ENCODE data around the gene TBC1D22A.
"Not testable (repeated sequence)": the region's sequence is repeated elsewhere in the genome, so short reads cannot be mapped to it uniquely, and the experiment has no call there.

Gene TBC1D22A

GRCh38 chr22:47045691-47046410, 283.4 kb downstream of the TBC1D22A start:
- DNase-seq (ENCODE audit: low read depth, low spot score): no peak

GRCh38 chr22:47046411-47047065, 284.1 kb downstream of the TBC1D22A start:
- DNase-seq (ENCODE audit: low read depth, low spot score): no peak

GRCh38 chr22:47047321-47048122, 285.1 kb downstream of the TBC1D22A start:
- DNase-seq (ENCODE audit: low read depth, low spot score): no peak

- no peak for DNase-seq (ENCODE audit: low read depth, low spot score)
Observed at GRCh38 chr22:47048123-47049077, 285.9 kb downstream of the TBC1D22A start.

- DNase-seq (ENCODE audit: low read depth, low spot score): no peak
Observed at GRCh38 chr22:47049078-47049624, 286.7 kb downstream of the TBC1D22A start.

GRCh38 chr22:47049736-47050400, 287.4 kb downstream of the TBC1D22A start:
- DNase-seq (ENCODE audit: low read depth, low spot score): not testable (repeated sequence)

GRCh38 chr22:47050401-47051051, 288.1 kb downstream of the TBC1D22A start:
- DNase-seq (ENCODE audit: low read depth, low spot score): no peak

- no peak for DNase-seq (ENCODE audit: low read depth, low spot score)
Observed at GRCh38 chr22:47051441-47052071, 289.1 kb downstream of the TBC1D22A start.

GRCh38 chr22:47052236-47053012, 290.0 kb downstream of the TBC1D22A start:
- DNase-seq (ENCODE audit: low read depth, low spot score): no peak

GRCh38 chr22:47053013-47053725, 290.7 kb downstream of the TBC1D22A start:
- DNase-seq (ENCODE audit: low read depth, low spot score): no peak

GRCh38 chr22:47053726-47054141, 291.3 kb downstream of the TBC1D22A start:
- peak; percentile 79 for DNase-seq (ENCODE audit: low read depth, low spot score)

GRCh38 chr22:47054231-47055072, 292.0 kb downstream of the TBC1D22A start:
- no peak for DNase-seq (ENCODE audit: low read depth, low spot score)

GRCh38 chr22:47055073-47055355, 292.6 kb downstream of the TBC1D22A start:
- no peak for DNase-seq (ENCODE audit: low read depth, low spot score)

GRCh38 chr22:47055461-47055860, 293.0 kb downstream of the TBC1D22A start:
- no peak for DNase-seq (ENCODE audit: low read depth, low spot score)

GRCh38 chr22:47055921-47056320, 293.5 kb downstream of the TBC1D22A start:
- no peak for DNase-seq (ENCODE audit: low read depth, low spot score)

- DNase-seq (ENCODE audit: low read depth, low spot score): no peak
Observed at GRCh38 chr22:47056361-47056760, 293.9 kb downstream of the TBC1D22A start.

- no peak for DNase-seq (ENCODE audit: low read depth, low spot score)
Observed at GRCh38 chr22:47056776-47057470, 294.5 kb downstream of the TBC1D22A start.

Measured in astrocyte of the hippocampus (primary cell).